Gastroesophageal sphincter (tissue), 4 donors: Measurements from ENCODE around the gene MXRA8. TPM values are rescaled to one million over a fixed set of nuclear protein-coding genes. Genes with fewer than 3 reads are reported as not detected.

ENCODE experiments used
- ATAC-seq: fragments of 150-250 bp; one replicate; pipeline ENCODE4 v1.9.1; 2016; ENCODE audit warnings: mild to moderate bottlenecking, moderate library complexity
- H3K27ac ChIP-seq, 4 donors: fragments of 200-600 bp; sonication (generic) in 3 of 4; 1 replicate in 3 of 4; 2 replicates in 1 of 4; pipeline ENCODE4 v1.5.1; 2016 to 2019
- H3K27me3 ChIP-seq: fragments of 200-600 bp; sonication (generic); one replicate; pipeline ENCODE4 v1.5.1; 2019
- H3K36me3 ChIP-seq, 2 donors: fragments of 200-600 bp; sonication (generic); one replicate each; pipeline ENCODE4 v1.5.1; 2019; ENCODE audit warnings: control low read depth in 1 of 2
- H3K4me1 ChIP-seq, 3 donors: fragments of 200-600 bp; sonication (generic); 1 replicate in 2 of 3; 2 replicates in 1 of 3; pipeline ENCODE4 v1.5.1; 2016 to 2019; ENCODE audit warnings: control low read depth in 2 of 3
- H3K4me3 ChIP-seq, 2 donors: fragments of 200-600 bp; sonication (generic); one replicate each; pipeline ENCODE4 v1.5.1; 2019; ENCODE audit warnings: mild to moderate bottlenecking in 1 of 2, moderate library complexity in 1 of 2
- H3K9me3 ChIP-seq, 3 donors: fragments of 200-600 bp; sonication (generic); one replicate each; pipeline ENCODE4 v1.5.1; 2017 to 2019; ENCODE audit warnings: control low read depth in 2 of 3
- CTCF ChIP-seq, 4 experiments: fragments of 200-600 bp in 2 of 4; fragments of 450-650 bp in 2 of 4; sonication (generic) in 1 of 4; IDR thresholded peaks; one replicate each; pipeline ENCODE4 v1.5.1; 2017 to 2019; ENCODE audit warnings: antibody characterized with exemption in 4 of 4, mild to moderate bottlenecking in 2 of 4, moderate library complexity in 2 of 4
- EP300 ChIP-seq: sonication (generic); formaldehyde crosslinking; IDR thresholded peaks from one replicate; pipeline ENCODE4 v1.6.1; 2017; ENCODE audit warnings: antibody characterized with exemption, mild to moderate bottlenecking
- POLR2A ChIP-seq, 2 donors: fragments of 450-650 bp; IDR thresholded peaks; one replicate each; pipeline ENCODE4 v1.6.1; 2017; ENCODE audit warnings: antibody characterized with exemption in 2 of 2, mild to moderate bottlenecking in 2 of 2, moderate library complexity in 1 of 2
- POLR2AphosphoS5 ChIP-seq: sonication (generic); formaldehyde crosslinking; IDR thresholded peaks from one replicate; pipeline ENCODE4 v1.6.1; 2017; ENCODE audit warnings: antibody characterized with exemption
- WGBS, 2 donors: methylation state at CpG; one replicate each; pipeline ENCODE4 v1.1.5; 2018; ENCODE audit warnings: low coverage in 1 of 2; 5-methylcytosine and 5-hydroxymethylcytosine counted together
- total RNA-seq, 4 donors: library from RNA; depleted of rRNA; stranded (reverse); fragments of >200 nt; gene quantifications; one replicate each; pipeline ENCODE4 v1.1.0, GENCODE V29; 2016

Gene MXRA8
- total RNA-seq, 4 donors from 2014 or later: 69.8 to 105 (median 85.4) TPM

GRCh38 chr1:1332774-1333480 lies 25.4 kb downstream of the MXRA8 start:
- Histone ChIP-seq H3K4me3 (no peak overlapping the region), H3K27me3 (no peaks in the 10 kb centered on the region), H3K27ac (no peak overlapping the region), H3K4me1 (peaks cover 0 to 17% (median 7%) of the 10 kb centered on the region in 3 donors), H3K36me3 (peaks cover 0 to 39% of the 10 kb centered on the region in 2 donors), H3K9me3 (no peaks in the 10 kb centered on the region)
- WGBS, 2 donors: 76% methylated on average over 6 of the region's 48 CpGs; no CpG with 5 or more reads in 1 of the 2 donors
- ATAC-seq: no peak
- TF ChIP-seq CTCF (IDR thresholded peaks at IDR 0.05): no peak
- no peak for TF ChIP-seq EP300
- no peak for TF ChIP-seq POLR2A (IDR thresholded peaks at IDR 0.05)
- no peak for TF ChIP-seq POLR2AphosphoS5

GRCh38 chr1:1332031-1332755 lies 26.2 kb downstream of the MXRA8 start:
- TF ChIP-seq CTCF (IDR thresholded peaks at IDR 0.05) (no peak), POLR2A (IDR thresholded peaks at IDR 0.05) (no peak), POLR2AphosphoS5 (no peak), EP300 (no peak)
- Histone ChIP-seq H3K4me3 (no peak overlapping the region), H3K27me3 (no peaks in the 10 kb centered on the region), H3K9me3 (no peaks in the 10 kb centered on the region), H3K27ac (no peak overlapping the region), H3K4me1 (peaks cover 0 to 18% (median 7%) of the 10 kb centered on the region in 3 donors), H3K36me3 (peaks cover 0 to 39% of the 10 kb centered on the region in 2 donors)
- ATAC-seq: no peak
- WGBS, 2 donors: no CpG with 5 or more reads among the region's 57 CpGs

- Histone ChIP-seq H3K4me1 (peaks cover 0 to 27% (median 7%) of the 10 kb centered on the region in 3 donors), H3K4me3 (no peak within 1 kb of the TSS), H3K27ac (no peak within 1 kb of the TSS), H3K36me3 (peaks cover 0 to 39% of the 10 kb centered on the region in 2 donors), H3K9me3 (no peaks in the 10 kb centered on the region), H3K27me3 (no peaks in the 10 kb centered on the region)
- no peak for ATAC-seq
- TF ChIP-seq POLR2A (IDR thresholded peaks at IDR 0.05) (no peak), POLR2AphosphoS5 (no peak), CTCF (IDR thresholded peaks at IDR 0.05) (no peak), EP300 (no peak)
- 75% methylated on average over 2 of the region's 41 CpGs; no CpG with 5 or more reads in 1 of the 2 donors for WGBS, 2 donors
Measured at GRCh38 chr1:1331068-1331965, 27.0 kb downstream of the MXRA8 start, which contains the start of gene TAS1R3. Gene TAS1R3 (plus strand): TSS chr1:1331280. CDS start chr1:1331346, 66 bp downstream.

- 80% methylated on average over 1 of the region's 15 CpGs; no CpG with 5 or more reads in 1 of the 2 donors for WGBS, 2 donors
- Histone ChIP-seq H3K27ac (no peak overlapping the region), H3K27me3 (no peaks in the 10 kb centered on the region), H3K4me3 (no peak overlapping the region), H3K36me3 (peaks cover 0 to 31% of the 10 kb centered on the region in 2 donors), H3K9me3 (no peaks in the 10 kb centered on the region), H3K4me1 (peaks cover 0 to 35% (median 14%) of the 10 kb centered on the region in 3 donors)
- TF ChIP-seq CTCF (IDR thresholded peaks at IDR 0.05) (no peak), EP300 (no peak), POLR2A (IDR thresholded peaks at IDR 0.05) (no peak), POLR2AphosphoS5 (no peak)
- ATAC-seq: no peak
Measured at GRCh38 chr1:1330366-1331067, 27.8 kb downstream of the MXRA8 start.
